Measurements from ENCODE around the gene ZKSCAN1.
A peak's percentile ranks its signal among the peaks of the same experiment; 100 is the strongest.

Gene ZKSCAN1

GRCh38 chr7:100044718-100045117, 29.3 kb downstream of the ZKSCAN1 start:
- no peak for DNase-seq

- no peak for DNase-seq
Measured at GRCh38 chr7:100048680-100049079, 33.3 kb downstream of the ZKSCAN1 start.

- peak; percentile 84 for DNase-seq
Measured at GRCh38 chr7:100049441-100050291, 34.3 kb downstream of the ZKSCAN1 start, which contains the start of gene ZSCAN21. Gene ZSCAN21 (plus strand): TSS chr7:100049774. CDS start chr7:100057007, 7,233 bp downstream.

- DNase-seq: no peak
Measured at GRCh38 chr7:100051611-100052010, 36.2 kb downstream of the ZKSCAN1 start.

GRCh38 chr7:100053215-100053614, 37.8 kb downstream of the ZKSCAN1 start:
- peak; percentile 18 for DNase-seq

GRCh38 chr7:100057006-100057405, 41.6 kb downstream of the ZKSCAN1 start:
- no peak for DNase-seq

- DNase-seq: no peak
Measured at GRCh38 chr7:100059251-100059739, 43.9 kb downstream of the ZKSCAN1 start.

GRCh38 chr7:100061518-100062193, 46.3 kb downstream of the ZKSCAN1 start:
- no peak for DNase-seq

GRCh38 chr7:100063376-100063775, 48.0 kb downstream of the ZKSCAN1 start:
- no peak for DNase-seq

GRCh38 chr7:100064162-100064561, 48.8 kb downstream of the ZKSCAN1 start:
- DNase-seq: no peak

- no peak for DNase-seq
Measured at GRCh38 chr7:100065452-100066186, 50.2 kb downstream of the ZKSCAN1 start.

- no peak for DNase-seq
Measured at GRCh38 chr7:100066953-100067352, 51.6 kb downstream of the ZKSCAN1 start.

- DNase-seq: no peak
Measured at GRCh38 chr7:100069991-100070390, 54.6 kb downstream of the ZKSCAN1 start.

- DNase-seq: no peak
Measured at GRCh38 chr7:100071018-100071723, 55.8 kb downstream of the ZKSCAN1 start.

GRCh38 chr7:100072462-100072861, 57.1 kb downstream of the ZKSCAN1 start:
- no peak for DNase-seq

- DNase-seq: no peak
Measured at GRCh38 chr7:100074841-100075240, 59.4 kb downstream of the ZKSCAN1 start.

- DNase-seq: no peak
Measured at GRCh38 chr7:100075418-100075817, 60.0 kb downstream of the ZKSCAN1 start.

GRCh38 chr7:100077205-100077604, 61.8 kb downstream of the ZKSCAN1 start:
- no peak for DNase-seq

- no peak for DNase-seq
Measured at GRCh38 chr7:100079024-100079560, 63.7 kb downstream of the ZKSCAN1 start.

GRCh38 chr7:100080907-100081534, 65.6 kb downstream of the ZKSCAN1 start:
- no peak for DNase-seq

GRCh38 chr7:100081535-100082102, 66.2 kb downstream of the ZKSCAN1 start, which contains the start of gene ZNF3:
Gene ZNF3 (minus strand): TSS chr7:100081723. CDS start chr7:100077357, 4,366 bp downstream.
- DNase-seq: peak; percentile 99
